ENCODE results near the gene THAP4. TPM values are rescaled to one million over a fixed set of nuclear protein-coding genes. Genes with fewer than 3 reads are reported as not detected.

THAP4 gene
- total and polyA plus RNA-seq, 8 donors: 16.0 to 172 (median 49.3) TPM

DNA sequence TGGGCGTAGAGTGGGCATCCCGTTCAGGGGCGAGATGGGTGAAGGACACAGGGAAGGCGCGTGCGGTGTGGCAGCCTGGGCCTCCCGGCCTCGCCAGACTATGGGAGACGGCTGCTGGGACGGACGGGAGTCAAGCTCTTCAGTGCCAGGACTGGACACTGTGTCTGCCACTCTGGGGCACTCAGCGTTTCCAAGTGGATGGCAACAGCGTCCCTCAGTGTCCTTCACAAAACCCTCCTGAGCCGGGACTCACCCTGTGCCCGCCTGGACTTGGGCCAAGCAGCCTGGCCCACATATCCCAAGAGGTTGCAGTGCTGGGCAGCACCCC, 94.7 kb downstream of the THAP4 start:
- Histone ChIP-seq H3K36me3 (no peaks in the 10 kb centered on the region), H3K9me3 (no peaks in the 10 kb centered on the region), H3K4me3 (peak overlapping the region in 1 of 4 donors; percentile 58), H3K4me1 (peaks cover 17 to 36% (median 26%) of the 10 kb centered on the region in 4 donors), H3K27ac (no peak overlapping the region), H3K27me3 (peaks cover 7 to 49% (median 17%) of the 10 kb centered on the region in 3 donors)
- intact Hi-C loops (cut with DNase I; ENCODE audit: low total_unique reads): no loop called here
- DNase-seq: no peak
- 63 to 76% (median 70%) methylated on average over 6 to 15 of the region's 15 CpGs for WGBS, 5 donors
- TF ChIP-seq EP300 (IDR thresholded peaks at IDR 0.05) (no peak), POLR2A (IDR thresholded peaks at IDR 0.05) (no peak), POLR2AphosphoS5 (IDR thresholded peaks at IDR 0.05) (no peak)
- TF ChIP-seq, protein P1, sequence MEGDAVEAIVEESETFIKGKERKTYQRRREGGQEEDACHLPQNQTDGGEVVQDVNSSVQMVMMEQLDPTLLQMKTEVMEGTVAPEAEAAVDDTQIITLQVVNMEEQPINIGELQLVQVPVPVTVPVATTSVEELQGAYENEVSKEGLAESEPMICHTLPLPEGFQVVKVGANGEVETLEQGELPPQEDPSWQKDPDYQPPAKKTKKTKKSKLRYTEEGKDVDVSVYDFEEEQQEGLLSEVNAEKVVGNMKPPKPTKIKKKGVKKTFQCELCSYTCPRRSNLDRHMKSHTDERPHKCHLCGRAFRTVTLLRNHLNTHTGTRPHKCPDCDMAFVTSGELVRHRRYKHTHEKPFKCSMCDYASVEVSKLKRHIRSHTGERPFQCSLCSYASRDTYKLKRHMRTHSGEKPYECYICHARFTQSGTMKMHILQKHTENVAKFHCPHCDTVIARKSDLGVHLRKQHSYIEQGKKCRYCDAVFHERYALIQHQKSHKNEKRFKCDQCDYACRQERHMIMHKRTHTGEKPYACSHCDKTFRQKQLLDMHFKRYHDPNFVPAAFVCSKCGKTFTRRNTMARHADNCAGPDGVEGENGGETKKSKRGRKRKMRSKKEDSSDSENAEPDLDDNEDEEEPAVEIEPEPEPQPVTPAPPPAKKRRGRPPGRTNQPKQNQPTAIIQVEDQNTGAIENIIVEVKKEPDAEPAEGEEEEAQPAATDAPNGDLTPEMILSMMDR (IDR thresholded peaks at IDR 0.05): no peak

DNA sequence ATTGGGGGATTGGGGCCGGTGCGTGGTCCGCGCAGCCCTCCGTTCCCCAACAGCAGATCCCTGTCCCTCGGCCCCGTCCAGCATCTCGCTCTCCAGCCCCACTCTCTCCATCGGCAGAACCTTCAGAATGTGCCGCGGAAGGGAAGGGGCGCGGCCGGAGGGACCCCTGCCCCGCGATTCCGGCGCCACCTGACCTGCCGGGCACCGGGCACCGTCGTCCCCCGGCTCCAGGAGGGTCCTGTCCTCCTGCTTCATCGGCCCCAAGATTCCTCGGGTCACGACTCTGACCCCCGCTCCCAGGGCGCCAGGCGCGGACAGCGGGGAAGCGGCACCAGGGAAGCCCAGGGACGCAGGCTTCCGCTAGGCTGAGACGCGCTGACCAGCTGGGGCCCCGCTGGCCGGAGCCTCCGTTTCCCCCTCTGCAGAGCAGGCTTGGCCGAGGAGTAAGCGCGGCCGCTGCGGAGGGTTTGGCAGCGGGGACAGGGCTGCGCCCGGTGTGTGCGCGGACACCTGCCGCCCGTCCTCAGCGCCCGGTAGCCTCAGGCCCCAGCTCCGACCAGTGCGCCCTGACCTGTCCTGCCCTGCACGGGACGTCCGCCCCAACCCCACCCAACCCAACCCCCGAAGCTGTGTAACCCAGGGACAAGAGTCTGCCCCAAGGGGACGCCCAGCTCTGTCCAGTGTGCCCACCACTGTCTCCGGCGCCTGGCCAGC, 95.2 kb downstream of the THAP4 start:
- H3K9me3 ChIP-seq: no peaks in the 10 kb centered on the region
- H3K27ac ChIP-seq: no peak overlapping the region
- H3K27me3 ChIP-seq: peaks cover 7 to 46% (median 17%) of the 10 kb centered on the region in 3 donors
- H3K4me3 ChIP-seq: peak overlapping the region; percentile 39 to 58 (median 48)
- DNase-seq: no peak
- peaks cover 17 to 31% (median 21%) of the 10 kb centered on the region in 4 donors for H3K4me1 ChIP-seq
- intact Hi-C loops (cut with DNase I; ENCODE audit: low total_unique reads): no loop called here
- 10 to 24% (median 17%) methylated on average over 24 to 62 of the region's 62 CpGs for WGBS, 5 donors
- TF ChIP-seq EP300 (IDR thresholded peaks at IDR 0.05) (no peak), POLR2AphosphoS5 (IDR thresholded peaks at IDR 0.05) (no peak), POLR2A (IDR thresholded peaks at IDR 0.05) (no peak)
- TF ChIP-seq, protein P1 (IDR thresholded peaks at IDR 0.05): no peak
- H3K36me3 ChIP-seq: no peaks in the 10 kb centered on the region

DNA sequence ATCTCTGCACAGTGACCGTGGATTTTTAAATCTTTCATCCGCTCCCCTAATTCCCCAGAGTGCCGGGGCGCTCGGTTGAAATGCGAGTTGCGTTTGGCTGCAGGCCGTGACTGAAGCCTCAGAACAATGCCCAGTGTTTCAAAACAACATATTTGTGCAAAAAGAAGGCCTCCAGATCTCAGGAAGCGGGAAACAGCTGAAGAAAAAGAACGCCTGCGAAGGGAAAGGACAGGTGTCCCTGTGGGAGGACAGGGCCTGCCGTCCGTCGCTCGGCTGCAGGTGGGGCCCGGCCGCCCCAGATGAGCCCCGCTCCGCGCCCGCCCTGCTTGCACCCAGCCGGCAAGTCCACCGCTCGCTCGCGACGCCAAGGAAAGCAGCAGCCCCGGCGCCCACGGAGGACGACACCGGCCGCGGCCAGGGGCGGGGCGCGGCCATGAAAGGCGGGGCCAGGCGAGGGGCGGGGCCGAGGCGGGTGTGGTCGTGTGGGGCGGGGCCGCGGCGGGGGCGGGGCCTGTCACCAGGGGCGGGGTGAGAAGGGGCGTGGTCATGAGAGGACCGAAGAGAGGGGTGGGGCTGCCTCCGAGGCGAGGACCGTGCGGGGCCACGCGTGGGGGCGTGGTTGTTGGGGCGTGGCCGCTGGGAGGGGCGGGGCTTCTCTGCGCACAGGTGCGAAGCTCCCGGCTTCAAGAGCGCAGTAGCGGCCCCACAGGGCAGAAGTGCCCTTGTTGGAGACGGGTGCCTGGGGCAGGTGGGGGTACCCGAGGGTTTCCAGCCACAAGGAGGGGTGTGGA, 96.0 kb downstream of the THAP4 start:
- Histone ChIP-seq H3K27me3 (peaks cover 7 to 45% (median 17%) of the 10 kb centered on the region in 3 donors), H3K9me3 (no peaks in the 10 kb centered on the region), H3K4me1 (peaks cover 15 to 26% (median 19%) of the 10 kb centered on the region in 4 donors), H3K4me3 (peak overlapping the region; percentile 39 to 58 (median 48)), H3K36me3 (no peaks in the 10 kb centered on the region), H3K27ac (peak overlapping the region in 2 of 5 donors; percentile 13 to 69)
- 6 to 14% (median 10%) methylated on average over 47 to 68 of the region's 68 CpGs for WGBS, 5 donors
- peak; percentile 74 to 81 for DNase-seq
- intact Hi-C loops (cut with DNase I; ENCODE audit: low total_unique reads): no loop called here
- no peak for TF ChIP-seq POLR2A (IDR thresholded peaks at IDR 0.05)
- TF ChIP-seq, protein P1 (IDR thresholded peaks at IDR 0.05): no peak
- no peak for TF ChIP-seq POLR2AphosphoS5 (IDR thresholded peaks at IDR 0.05)
- TF ChIP-seq EP300 (IDR thresholded peaks at IDR 0.05): no peak

DNA sequence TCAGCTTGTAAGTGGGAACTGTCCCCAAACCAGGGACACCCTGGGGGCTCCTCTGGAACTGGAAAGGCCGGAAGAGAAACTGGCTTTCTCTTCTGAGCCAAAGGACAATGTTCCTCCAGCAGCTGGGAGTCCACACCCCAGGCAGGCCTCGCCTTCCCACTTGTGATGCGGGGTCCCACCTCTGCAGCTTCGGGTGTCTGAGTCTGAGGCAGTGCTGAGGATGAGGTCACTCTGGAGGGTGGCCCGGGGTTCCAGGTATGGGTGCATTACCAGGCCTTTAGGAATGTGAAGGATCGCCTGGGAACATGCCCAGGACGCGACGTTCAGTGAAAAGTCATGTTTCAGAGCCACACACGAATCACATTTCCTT, 96.6 kb downstream of the THAP4 start:
- H3K27ac ChIP-seq: peak overlapping the region in 1 of 5 donors; percentile 69
- H3K27me3 ChIP-seq: peaks cover 7 to 45% (median 17%) of the 10 kb centered on the region in 3 donors
- H3K36me3 ChIP-seq: no peaks in the 10 kb centered on the region
- no peaks in the 10 kb centered on the region for H3K9me3 ChIP-seq
- DNase-seq: peak in 1 of 2 donors; percentile 54
- peak overlapping the region; percentile 39 to 58 (median 48) for H3K4me3 ChIP-seq
- WGBS, 5 donors: 38 to 58% (median 48%) methylated on average over 10 of the region's 10 CpGs
- H3K4me1 ChIP-seq: peaks cover 15 to 26% (median 19%) of the 10 kb centered on the region in 4 donors
- intact Hi-C loops (cut with DNase I; ENCODE audit: low total_unique reads): no loop called here
- TF ChIP-seq, protein P1 (IDR thresholded peaks at IDR 0.05): no peak
- TF ChIP-seq EP300 (IDR thresholded peaks at IDR 0.05) (no peak), POLR2AphosphoS5 (IDR thresholded peaks at IDR 0.05) (no peak), POLR2A (IDR thresholded peaks at IDR 0.05) (no peak)

Data from stomach (tissue), 9 donors.